ENCODE results near the gene ATG5.

The ATG5 gene

DNA sequence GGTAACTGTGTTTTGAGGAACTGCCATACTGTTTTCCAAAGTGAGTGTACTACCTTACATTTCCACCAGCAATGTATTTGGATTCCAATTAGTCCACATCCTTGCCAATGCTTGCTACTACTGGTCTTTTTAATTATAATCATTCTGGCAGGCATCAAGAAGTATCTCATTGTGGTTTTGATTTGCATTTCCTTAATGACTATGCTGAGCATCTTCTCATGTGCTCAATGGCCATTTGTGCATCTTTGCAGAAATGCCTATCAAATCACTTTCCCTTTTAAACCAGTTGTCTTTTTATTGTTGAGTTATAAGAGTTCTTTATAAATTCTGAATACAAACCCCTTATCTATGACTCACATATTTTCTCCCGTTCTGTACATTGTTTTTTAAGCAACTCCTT lies 75.9 kb downstream of the ATG5 start:
- TF ChIP-seq FOXP2 (optimal IDR thresholded peaks at IDR 0.05; ENCODE audit: borderline replicate concordance, extremely low read depth, extremely low read length, insufficient read depth) (no peak), POLR2AphosphoS5 (IDR thresholded peaks at IDR 0.05; ENCODE audit: low read depth, low read length) (no peak), TAF1 (IDR thresholded peaks at IDR 0.05; ENCODE audit: borderline replicate concordance, insufficient read depth, low read length) (no peak)

DNA sequence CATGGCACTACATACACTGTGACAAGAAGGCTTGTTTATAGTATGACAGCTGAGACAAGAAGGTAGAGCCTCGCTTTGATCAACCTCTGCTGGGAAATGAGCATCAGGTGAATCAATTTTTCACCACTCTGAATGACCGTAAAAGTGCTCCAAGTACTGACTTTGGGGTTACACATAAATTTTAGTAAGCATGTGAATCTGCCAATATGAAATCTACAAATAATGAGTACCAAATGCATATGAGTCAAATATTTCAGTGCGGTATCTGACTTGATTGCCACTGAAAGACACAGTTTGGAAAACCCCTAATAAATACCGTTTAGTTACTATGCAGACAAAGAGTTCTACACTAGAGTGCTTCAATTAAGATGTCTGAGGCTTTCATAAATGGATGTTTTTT lies 77.8 kb downstream of the ATG5 start:
- no peak for TF ChIP-seq FOXP2 (optimal IDR thresholded peaks at IDR 0.05; ENCODE audit: borderline replicate concordance, extremely low read depth, extremely low read length, insufficient read depth)

GRCh38 chr6:106247293-106247692 lies 78.3 kb downstream of the ATG5 start:
- TF ChIP-seq FOXP2 (optimal IDR thresholded peaks at IDR 0.05; ENCODE audit: borderline replicate concordance, extremely low read depth, extremely low read length, insufficient read depth) (no peak), TAF1 (IDR thresholded peaks at IDR 0.05; ENCODE audit: borderline replicate concordance, insufficient read depth, low read length) (no peak), SIN3A (IDR thresholded peaks at IDR 0.05; ENCODE audit: borderline replicate concordance, insufficient read depth, low read length) (no peak), POLR2AphosphoS5 (IDR thresholded peaks at IDR 0.05; ENCODE audit: low read depth, low read length) (no peak)

DNA sequence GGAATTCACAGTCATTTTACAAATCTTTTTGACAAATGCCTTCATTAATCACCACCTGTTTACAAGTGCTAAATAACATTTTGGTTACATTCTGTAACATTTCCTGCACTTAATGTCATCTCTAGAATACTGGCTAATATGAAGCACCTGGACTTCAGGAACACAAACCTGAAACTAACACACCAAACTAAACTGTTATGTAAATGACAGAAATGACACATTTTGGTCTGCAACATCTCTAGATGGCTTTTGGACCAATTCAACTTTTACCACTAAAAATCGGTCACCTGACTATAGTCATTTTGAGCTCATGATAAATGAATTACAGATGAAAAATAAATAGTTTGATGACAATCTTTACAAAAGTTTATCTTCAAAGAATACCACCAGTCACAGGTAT lies 80.6 kb downstream of the ATG5 start:
- no peak for TF ChIP-seq SIN3A (IDR thresholded peaks at IDR 0.05; ENCODE audit: borderline replicate concordance, insufficient read depth, low read length)
- TF ChIP-seq TAF1 (IDR thresholded peaks at IDR 0.05; ENCODE audit: borderline replicate concordance, insufficient read depth, low read length): no peak
- TF ChIP-seq FOXP2 (optimal IDR thresholded peaks at IDR 0.05; ENCODE audit: borderline replicate concordance, extremely low read depth, extremely low read length, insufficient read depth): no peak
- TF ChIP-seq POLR2AphosphoS5 (IDR thresholded peaks at IDR 0.05; ENCODE audit: low read depth, low read length): no peak
- TF ChIP-seq, protein P1, sequence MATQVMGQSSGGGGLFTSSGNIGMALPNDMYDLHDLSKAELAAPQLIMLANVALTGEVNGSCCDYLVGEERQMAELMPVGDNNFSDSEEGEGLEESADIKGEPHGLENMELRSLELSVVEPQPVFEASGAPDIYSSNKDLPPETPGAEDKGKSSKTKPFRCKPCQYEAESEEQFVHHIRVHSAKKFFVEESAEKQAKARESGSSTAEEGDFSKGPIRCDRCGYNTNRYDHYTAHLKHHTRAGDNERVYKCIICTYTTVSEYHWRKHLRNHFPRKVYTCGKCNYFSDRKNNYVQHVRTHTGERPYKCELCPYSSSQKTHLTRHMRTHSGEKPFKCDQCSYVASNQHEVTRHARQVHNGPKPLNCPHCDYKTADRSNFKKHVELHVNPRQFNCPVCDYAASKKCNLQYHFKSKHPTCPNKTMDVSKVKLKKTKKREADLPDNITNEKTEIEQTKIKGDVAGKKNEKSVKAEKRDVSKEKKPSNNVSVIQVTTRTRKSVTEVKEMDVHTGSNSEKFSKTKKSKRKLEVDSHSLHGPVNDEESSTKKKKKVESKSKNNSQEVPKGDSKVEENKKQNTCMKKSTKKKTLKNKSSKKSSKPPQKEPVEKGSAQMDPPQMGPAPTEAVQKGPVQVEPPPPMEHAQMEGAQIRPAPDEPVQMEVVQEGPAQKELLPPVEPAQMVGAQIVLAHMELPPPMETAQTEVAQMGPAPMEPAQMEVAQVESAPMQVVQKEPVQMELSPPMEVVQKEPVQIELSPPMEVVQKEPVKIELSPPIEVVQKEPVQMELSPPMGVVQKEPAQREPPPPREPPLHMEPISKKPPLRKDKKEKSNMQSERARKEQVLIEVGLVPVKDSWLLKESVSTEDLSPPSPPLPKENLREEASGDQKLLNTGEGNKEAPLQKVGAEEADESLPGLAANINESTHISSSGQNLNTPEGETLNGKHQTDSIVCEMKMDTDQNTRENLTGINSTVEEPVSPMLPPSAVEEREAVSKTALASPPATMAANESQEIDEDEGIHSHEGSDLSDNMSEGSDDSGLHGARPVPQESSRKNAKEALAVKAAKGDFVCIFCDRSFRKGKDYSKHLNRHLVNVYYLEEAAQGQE (IDR thresholded peaks at IDR 0.05; ENCODE audit: insufficient read depth in 1 of 2, low read depth in 2 of 2, low read length in 2 of 2): no peak

- TF ChIP-seq, protein P1 (IDR thresholded peaks at IDR 0.05; ENCODE audit: insufficient read depth in 1 of 2, low read depth in 2 of 2, low read length in 2 of 2): no peak
- TF ChIP-seq FOXP2 (optimal IDR thresholded peaks at IDR 0.05; ENCODE audit: borderline replicate concordance, extremely low read depth, extremely low read length, insufficient read depth): no peak
- TF ChIP-seq POLR2AphosphoS5 (IDR thresholded peaks at IDR 0.05; ENCODE audit: low read depth, low read length): no peak
- no peak for TF ChIP-seq TAF1 (IDR thresholded peaks at IDR 0.05; ENCODE audit: borderline replicate concordance, insufficient read depth, low read length)
- no peak for TF ChIP-seq SIN3A (IDR thresholded peaks at IDR 0.05; ENCODE audit: borderline replicate concordance, insufficient read depth, low read length)
These were observed 81.0 kb downstream of the ATG5 start for GRCh38 chr6:106244521-106244920.

- TF ChIP-seq TAF1 (IDR thresholded peaks at IDR 0.05; ENCODE audit: borderline replicate concordance, insufficient read depth, low read length) (no peak), SIN3A (IDR thresholded peaks at IDR 0.05; ENCODE audit: borderline replicate concordance, insufficient read depth, low read length) (no peak), FOXP2 (optimal IDR thresholded peaks at IDR 0.05; ENCODE audit: borderline replicate concordance, extremely low read depth, extremely low read length, insufficient read depth) (no peak), POLR2AphosphoS5 (IDR thresholded peaks at IDR 0.05; ENCODE audit: low read depth, low read length) (no peak)
- TF ChIP-seq, protein P1 (IDR thresholded peaks at IDR 0.05; ENCODE audit: insufficient read depth in 1 of 2, low read depth in 2 of 2, low read length in 2 of 2): no peak
These were observed 82.3 kb downstream of the ATG5 start for GRCh38 chr6:106243261-106243660.

- TF ChIP-seq, protein P1 (IDR thresholded peaks at IDR 0.05; ENCODE audit: insufficient read depth in 1 of 2, low read depth in 2 of 2, low read length in 2 of 2): no peak
- TF ChIP-seq POLR2AphosphoS5 (IDR thresholded peaks at IDR 0.05; ENCODE audit: low read depth, low read length) (no peak), FOXP2 (optimal IDR thresholded peaks at IDR 0.05; ENCODE audit: borderline replicate concordance, extremely low read depth, extremely low read length, insufficient read depth) (no peak), TAF1 (IDR thresholded peaks at IDR 0.05; ENCODE audit: borderline replicate concordance, insufficient read depth, low read length) (no peak), SIN3A (IDR thresholded peaks at IDR 0.05; ENCODE audit: borderline replicate concordance, insufficient read depth, low read length) (no peak)
These were observed 84.1 kb downstream of the ATG5 start for GRCh38 chr6:106241498-106241897.
